ENCODE measurements around the gene GPATCH8.

DNA sequence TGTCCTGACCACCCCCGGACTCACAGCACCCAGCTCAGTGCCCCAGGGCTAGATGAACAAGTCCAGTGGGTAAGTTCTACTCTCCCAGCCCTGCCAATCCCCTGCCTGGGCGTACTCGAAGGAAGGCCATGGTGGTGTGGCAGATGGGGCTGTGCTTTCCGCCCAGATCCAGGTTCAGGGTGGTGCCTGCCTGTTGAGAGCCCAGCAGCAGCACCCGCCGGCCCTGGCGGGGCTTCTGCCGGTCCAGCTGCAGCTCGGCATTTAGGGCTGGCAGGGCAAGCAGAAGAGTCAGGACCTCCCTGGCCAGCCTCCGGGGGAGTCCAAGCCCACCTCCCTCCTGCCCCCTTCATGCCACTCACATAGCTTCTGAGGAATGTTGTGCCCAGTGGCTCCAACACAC lies 123.3 kb downstream of the GPATCH8 start:
- TF ChIP-seq CTCF (IDR thresholded peaks at IDR 0.05; ENCODE audit: extremely low read depth in 1 of 2, insufficient read depth in 1 of 2, low read depth in 1 of 2, low read length in 2 of 2) (no peak), POLR2A (IDR thresholded peaks at IDR 0.05; ENCODE audit: low read depth, low read length) (no peak), JUN (IDR thresholded peaks at IDR 0.05; ENCODE audit: borderline replicate concordance, insufficient read depth, insufficient read length, low read depth) (no peak), MAX (IDR thresholded peaks at IDR 0.05; ENCODE audit: insufficient read depth, insufficient read length) (no peak), POLR2AphosphoS5 (IDR thresholded peaks at IDR 0.05; ENCODE audit: insufficient read depth, low read depth, low read length) (no peak)

All from endothelial cell of umbilical vein (primary cell).